ENCODE data around the gene CCDC88C.

GRCh38 chr14:91416744-91417119 lies 888 bp downstream of the CCDC88C start:
- TF ChIP-seq REST (IDR thresholded peaks at IDR 0.05) = no peak
- no peak for TF ChIP-seq POLR2A (IDR thresholded peaks at IDR 0.05; ENCODE audit: low read length)
- TF ChIP-seq, protein P1, sequence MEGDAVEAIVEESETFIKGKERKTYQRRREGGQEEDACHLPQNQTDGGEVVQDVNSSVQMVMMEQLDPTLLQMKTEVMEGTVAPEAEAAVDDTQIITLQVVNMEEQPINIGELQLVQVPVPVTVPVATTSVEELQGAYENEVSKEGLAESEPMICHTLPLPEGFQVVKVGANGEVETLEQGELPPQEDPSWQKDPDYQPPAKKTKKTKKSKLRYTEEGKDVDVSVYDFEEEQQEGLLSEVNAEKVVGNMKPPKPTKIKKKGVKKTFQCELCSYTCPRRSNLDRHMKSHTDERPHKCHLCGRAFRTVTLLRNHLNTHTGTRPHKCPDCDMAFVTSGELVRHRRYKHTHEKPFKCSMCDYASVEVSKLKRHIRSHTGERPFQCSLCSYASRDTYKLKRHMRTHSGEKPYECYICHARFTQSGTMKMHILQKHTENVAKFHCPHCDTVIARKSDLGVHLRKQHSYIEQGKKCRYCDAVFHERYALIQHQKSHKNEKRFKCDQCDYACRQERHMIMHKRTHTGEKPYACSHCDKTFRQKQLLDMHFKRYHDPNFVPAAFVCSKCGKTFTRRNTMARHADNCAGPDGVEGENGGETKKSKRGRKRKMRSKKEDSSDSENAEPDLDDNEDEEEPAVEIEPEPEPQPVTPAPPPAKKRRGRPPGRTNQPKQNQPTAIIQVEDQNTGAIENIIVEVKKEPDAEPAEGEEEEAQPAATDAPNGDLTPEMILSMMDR (IDR thresholded peaks at IDR 0.05) = no peak
- TF ChIP-seq CBX8 (IDR thresholded peaks at IDR 0.05) = no peak
- TF ChIP-seq EP300 (IDR thresholded peaks at IDR 0.05) = no peak
- TF ChIP-seq, protein P2, sequence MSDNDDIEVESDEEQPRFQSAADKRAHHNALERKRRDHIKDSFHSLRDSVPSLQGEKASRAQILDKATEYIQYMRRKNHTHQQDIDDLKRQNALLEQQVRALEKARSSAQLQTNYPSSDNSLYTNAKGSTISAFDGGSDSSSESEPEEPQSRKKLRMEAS (IDR thresholded peaks at IDR 0.05) = no peak
- TF ChIP-seq CHD4 (IDR thresholded peaks at IDR 0.05; ENCODE audit: borderline replicate concordance) = no peak
- no peak for TF ChIP-seq KDM1A (IDR thresholded peaks at IDR 0.05; ENCODE audit: low read depth)
- TF ChIP-seq NR3C1 (IDR thresholded peaks at IDR 0.05) = no peak
- TF ChIP-seq RFX5 (IDR thresholded peaks at IDR 0.05) = no peak

All from A549 (cell line).